ENCODE results near the gene EPHA8. TPM values are rescaled to one million over a fixed set of nuclear protein-coding genes. Genes with fewer than 3 reads are reported as not detected.

The EPHA8 gene
- total RNA-seq, 2 experiments from 2014 or later = not detected

DNA sequence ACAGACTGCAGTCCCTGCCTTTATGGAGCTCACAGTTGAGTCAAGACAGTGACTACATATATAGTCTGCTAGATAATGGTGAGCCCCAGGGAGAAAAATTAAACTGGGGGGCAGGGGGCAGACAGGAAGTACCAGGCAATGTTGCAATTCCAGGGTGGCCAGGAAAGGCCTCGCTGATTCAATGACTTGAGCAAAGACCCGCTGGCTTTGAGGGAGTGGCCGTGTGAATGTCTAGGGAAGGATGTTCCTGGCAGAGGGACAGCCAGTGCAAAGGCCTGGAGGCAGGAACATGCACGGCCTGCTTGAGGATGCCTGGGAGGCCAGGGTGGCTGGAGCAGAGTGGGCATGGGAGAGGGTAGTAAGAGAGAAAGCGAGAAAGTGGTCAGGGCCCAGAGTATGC lies 23.0 kb upstream of the EPHA8 start:
- Mint-ChIP-seq H3K36me3 (ENCODE audit: low read depth) (no peaks in the 10 kb centered on the region), H3K4me3 (no peak overlapping the region), H3K27ac (no peak overlapping the region), H3K4me1 (ENCODE audit: low read depth) (peaks cover 9% of the 10 kb centered on the region), H3K27me3 (no peaks in the 10 kb centered on the region), H3K9me3 (no peaks in the 10 kb centered on the region)
- ATAC-seq (ENCODE audit: poor library complexity) (no peak), DNase-seq (no peak)
- TF ChIP-seq, protein P1, sequence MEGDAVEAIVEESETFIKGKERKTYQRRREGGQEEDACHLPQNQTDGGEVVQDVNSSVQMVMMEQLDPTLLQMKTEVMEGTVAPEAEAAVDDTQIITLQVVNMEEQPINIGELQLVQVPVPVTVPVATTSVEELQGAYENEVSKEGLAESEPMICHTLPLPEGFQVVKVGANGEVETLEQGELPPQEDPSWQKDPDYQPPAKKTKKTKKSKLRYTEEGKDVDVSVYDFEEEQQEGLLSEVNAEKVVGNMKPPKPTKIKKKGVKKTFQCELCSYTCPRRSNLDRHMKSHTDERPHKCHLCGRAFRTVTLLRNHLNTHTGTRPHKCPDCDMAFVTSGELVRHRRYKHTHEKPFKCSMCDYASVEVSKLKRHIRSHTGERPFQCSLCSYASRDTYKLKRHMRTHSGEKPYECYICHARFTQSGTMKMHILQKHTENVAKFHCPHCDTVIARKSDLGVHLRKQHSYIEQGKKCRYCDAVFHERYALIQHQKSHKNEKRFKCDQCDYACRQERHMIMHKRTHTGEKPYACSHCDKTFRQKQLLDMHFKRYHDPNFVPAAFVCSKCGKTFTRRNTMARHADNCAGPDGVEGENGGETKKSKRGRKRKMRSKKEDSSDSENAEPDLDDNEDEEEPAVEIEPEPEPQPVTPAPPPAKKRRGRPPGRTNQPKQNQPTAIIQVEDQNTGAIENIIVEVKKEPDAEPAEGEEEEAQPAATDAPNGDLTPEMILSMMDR (IDR thresholded peaks at IDR 0.05) = no peak
- Histone ChIP-seq H3K36me3 (ENCODE audit: insufficient read depth, low read length) (no peaks in the 10 kb centered on the region), H3K4me1 (ENCODE audit: insufficient read depth, low read length) (peaks cover 6% of the 10 kb centered on the region), H3K27me3 (ENCODE audit: control insufficient read depth in 1 of 2, insufficient read depth in 2 of 2, low read length in 2 of 2) (no peaks in the 10 kb centered on the region), H3K9me3 (ENCODE audit: control insufficient read depth in 1 of 2, insufficient read depth in 1 of 2, low read length in 2 of 2) (no peaks in the 10 kb centered on the region), H3K27ac (ENCODE audit: low read depth in 1 of 2, low read length in 2 of 2) (no peak overlapping the region), H3K4me3 (ENCODE audit: low read length) (no peak overlapping the region)
- POLR2A ChIA-PET = no interaction called here
- intact Hi-C loops (cut with DNase I, micrococcal nuclease) = no loop called here
- CTCF ChIA-PET = no interaction called here

DNA sequence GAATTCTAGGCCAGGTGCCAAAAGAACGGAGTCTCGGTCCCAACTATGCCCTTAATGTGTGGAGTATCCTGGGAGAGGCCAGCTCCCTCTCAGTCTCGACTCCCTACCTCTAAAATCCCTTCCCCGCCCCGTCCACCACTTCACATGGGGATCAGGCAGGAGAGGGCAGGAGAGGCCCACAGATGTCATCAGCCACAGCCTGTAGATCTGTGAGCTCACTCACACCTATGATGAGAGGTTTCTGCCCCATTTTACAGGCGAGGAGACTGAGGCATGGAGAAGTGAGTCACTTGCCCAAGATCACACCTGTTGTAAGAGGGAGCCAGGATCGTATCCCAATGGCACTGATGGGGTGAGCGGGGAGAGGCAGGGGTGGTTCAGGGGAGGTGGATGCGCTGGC lies 20.4 kb upstream of the EPHA8 start:
- Histone ChIP-seq H3K4me1 (ENCODE audit: insufficient read depth, low read length) (peaks cover 6% of the 10 kb centered on the region), H3K27me3 (ENCODE audit: control insufficient read depth in 1 of 2, insufficient read depth in 2 of 2, low read length in 2 of 2) (peaks cover 0 to 9% of the 10 kb centered on the region in 2 experiments), H3K9me3 (ENCODE audit: control insufficient read depth in 1 of 2, insufficient read depth in 1 of 2, low read length in 2 of 2) (no peaks in the 10 kb centered on the region), H3K4me3 (ENCODE audit: low read length) (no peak overlapping the region), H3K36me3 (ENCODE audit: insufficient read depth, low read length) (no peaks in the 10 kb centered on the region), H3K27ac (ENCODE audit: low read depth in 1 of 2, low read length in 2 of 2) (no peak overlapping the region)
- H3K4me1 Mint-ChIP-seq (ENCODE audit: low read depth) = peaks cover 9% of the 10 kb centered on the region
- ChIA-PET CTCF (no interaction called here), POLR2A (no interaction called here)
- TF ChIP-seq, protein P1 (IDR thresholded peaks at IDR 0.05) = no peak
- ATAC-seq (ENCODE audit: poor library complexity) (no peak), DNase-seq (no peak)
- no peaks in the 10 kb centered on the region for H3K36me3 Mint-ChIP-seq (ENCODE audit: low read depth)
- intact Hi-C loops (cut with DNase I, micrococcal nuclease) = no loop called here
- H3K9me3 Mint-ChIP-seq = no peaks in the 10 kb centered on the region
- no peak overlapping the region for H3K27ac Mint-ChIP-seq
- H3K4me3 Mint-ChIP-seq = no peak overlapping the region
- H3K27me3 Mint-ChIP-seq = peaks cover 10% of the 10 kb centered on the region

DNA sequence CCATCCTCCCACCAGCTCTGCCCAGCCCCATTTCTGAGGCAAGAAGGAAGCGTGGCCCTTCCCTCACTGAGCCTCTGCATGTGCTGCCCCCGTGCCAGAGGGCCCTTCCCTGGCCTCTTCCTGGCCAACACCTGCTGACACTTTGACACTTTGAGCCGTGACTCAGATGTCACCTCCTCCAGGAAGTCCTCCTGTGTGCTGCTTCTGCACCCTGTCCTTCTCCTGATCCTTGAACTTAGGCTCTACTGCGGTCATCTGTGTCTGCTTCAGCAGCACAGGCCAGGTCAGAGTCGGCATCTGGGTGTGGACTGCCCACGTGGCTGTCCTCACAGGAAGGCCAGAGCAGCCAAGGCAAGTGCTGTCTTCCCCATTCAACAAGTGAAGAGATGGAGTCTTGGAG lies 19.6 kb upstream of the EPHA8 start:
- H3K9me3 ChIP-seq (ENCODE audit: control insufficient read depth in 1 of 2, insufficient read depth in 1 of 2, low read length in 2 of 2) = peaks cover 0 to 6% of the 10 kb centered on the region in 2 experiments
- Mint-ChIP-seq H3K27ac (no peak overlapping the region), H3K27me3 (peaks cover 18% of the 10 kb centered on the region), H3K4me1 (ENCODE audit: low read depth) (peaks cover 9% of the 10 kb centered on the region), H3K4me3 (no peak overlapping the region), H3K9me3 (no peaks in the 10 kb centered on the region), H3K36me3 (ENCODE audit: low read depth) (no peaks in the 10 kb centered on the region)
- ChIA-PET POLR2A (no interaction called here), CTCF (no interaction called here)
- no peak for ATAC-seq (ENCODE audit: poor library complexity)
- H3K4me3 ChIP-seq (ENCODE audit: low read length) = no peak overlapping the region
- H3K27me3 ChIP-seq (ENCODE audit: control insufficient read depth in 1 of 2, insufficient read depth in 2 of 2, low read length in 2 of 2) = peaks cover 4 to 15% of the 10 kb centered on the region in 2 experiments
- H3K4me1 ChIP-seq (ENCODE audit: insufficient read depth, low read length) = peaks cover 3% of the 10 kb centered on the region
- H3K36me3 ChIP-seq (ENCODE audit: insufficient read depth, low read length) = no peaks in the 10 kb centered on the region
- intact Hi-C loops (cut with DNase I, micrococcal nuclease) = no loop called here
- no peak overlapping the region for H3K27ac ChIP-seq (ENCODE audit: low read depth in 1 of 2, low read length in 2 of 2)
- no peak for DNase-seq
- TF ChIP-seq, protein P1 (IDR thresholded peaks at IDR 0.05) = no peak

Data from CD4-positive, alpha-beta T cell (primary cell).